H9 (cell line): ENCODE data around the gene BASP1. TPM values are rescaled to one million over a fixed set of nuclear protein-coding genes. Genes with fewer than 3 reads are reported as not detected.

Experiments used
- DNase-seq: peaks from one replicate; pipeline ENCODE4 v3.0.0-alpha.2; 2017
- H2AFZ ChIP-seq: one replicate; pipeline ENCODE4 v1.6.1; 2013; ENCODE audit warnings: mild to moderate bottlenecking, low read length, control low read depth, moderate library complexity
- H2AK5ac ChIP-seq: 2 replicates; pipeline ENCODE4 v1.6.1; 2013; ENCODE audit warnings: low read length, control low read depth, mixed read lengths; ENCODE audit not compliant: insufficient read length
- H2BK120ac ChIP-seq: one replicate; pipeline ENCODE4 v1.6.1; 2013; ENCODE audit warnings: low read depth, mild to moderate bottlenecking, low read length, control low read depth, inconsistent platforms; ENCODE audit not compliant: poor library complexity, severe bottlenecking
- H2BK12ac ChIP-seq: 2 replicates; pipeline ENCODE4 v1.6.1; 2013; ENCODE audit warnings: low read length, control low read depth, mixed read lengths, low read depth; ENCODE audit not compliant: insufficient read length
- H2BK15ac ChIP-seq: 2 replicates; pipeline ENCODE4 v1.6.1; 2013; ENCODE audit warnings: low read depth, low read length, control low read depth
- H2BK20ac ChIP-seq: one replicate; pipeline ENCODE4 v1.6.1; 2013; ENCODE audit warnings: low read depth, mild to moderate bottlenecking, low read length, control low read depth, inconsistent platforms; ENCODE audit not compliant: poor library complexity, severe bottlenecking
- H2BK5ac ChIP-seq: 2 replicates; pipeline ENCODE4 v1.6.1; 2013; ENCODE audit warnings: low read length, control low read depth, mixed read lengths; ENCODE audit not compliant: insufficient read length
- H3K14ac ChIP-seq: 2 replicates; pipeline ENCODE4 v1.6.1; 2013; ENCODE audit warnings: low read length, control low read depth; ENCODE audit not compliant: insufficient read depth
- H3K18ac ChIP-seq: 2 replicates; pipeline ENCODE4 v1.6.1; 2013; ENCODE audit warnings: low read depth, mild to moderate bottlenecking, mixed read lengths, low read length, control low read depth; ENCODE audit not compliant: insufficient read length
- H3K23ac ChIP-seq: 2 replicates; pipeline ENCODE4 v1.6.1; 2013; ENCODE audit warnings: low read length, control low read depth, mixed read lengths, low read depth; ENCODE audit not compliant: insufficient read length
- H3K23me2 ChIP-seq: 2 replicates; pipeline ENCODE4 v1.6.1; 2013; ENCODE audit warnings: low read depth, mild to moderate bottlenecking, mixed read lengths, low read length, control low read depth; ENCODE audit not compliant: insufficient read length, poor library complexity, severe bottlenecking
- H3K27ac ChIP-seq: 2 replicates; pipeline ENCODE4 v1.5.1; 2013; ENCODE audit warnings: low read length, control low read depth, mixed read lengths, low read depth; ENCODE audit not compliant: insufficient read length
- H3K27me3 ChIP-seq: 2 replicates; pipeline ENCODE4 v1.6.1; 2013; ENCODE audit warnings: low read length, control low read depth, inconsistent platforms; ENCODE audit not compliant: insufficient read depth
- H3K4ac ChIP-seq: 2 replicates; pipeline ENCODE4 v1.6.1; 2013; ENCODE audit warnings: low read depth, mild to moderate bottlenecking, control low read depth, inconsistent platforms, low read length, moderate library complexity
- H3K4me1 ChIP-seq: 2 replicates; pipeline ENCODE4 v1.6.1; 2013; ENCODE audit warnings: low read length, control low read depth, inconsistent platforms; ENCODE audit not compliant: insufficient read depth
- H3K4me2 ChIP-seq: 2 replicates; pipeline ENCODE4 v1.6.1; 2013; ENCODE audit warnings: low read length, control low read depth, mixed read lengths; ENCODE audit not compliant: insufficient read length, insufficient read depth
- H3K56ac ChIP-seq: 2 replicates; pipeline ENCODE4 v1.6.1; 2013; ENCODE audit warnings: low read depth, mild to moderate bottlenecking, mixed read lengths, low read length, control low read depth; ENCODE audit not compliant: insufficient read length
- H3K79me1 ChIP-seq: 2 replicates; pipeline ENCODE4 v1.6.1; 2013; ENCODE audit warnings: low read depth, mild to moderate bottlenecking, moderate library complexity, low read length, control low read depth, inconsistent platforms; ENCODE audit not compliant: insufficient read depth, poor library complexity, severe bottlenecking
- H3K79me2 ChIP-seq: 2 replicates; pipeline ENCODE4 v1.6.1; 2013; ENCODE audit warnings: low read length, control low read depth, inconsistent platforms; ENCODE audit not compliant: insufficient read depth
- H3K9ac ChIP-seq: 2 replicates; pipeline ENCODE4 v1.6.1; 2013; ENCODE audit warnings: low read length, control low read depth, mixed read lengths; ENCODE audit not compliant: insufficient read length; ENCODE audit errors: extremely low read depth
- H3K9me3 ChIP-seq: one replicate; pipeline ENCODE4 v1.6.1; 2013; ENCODE audit warnings: low read depth, low read length, inconsistent platforms; ENCODE audit not compliant: control insufficient read depth
- H3T11ph ChIP-seq: one replicate; pipeline ENCODE4 v1.6.1; 2013; ENCODE audit warnings: mild to moderate bottlenecking, low read length, control low read depth, inconsistent platforms
- H4K20me1 ChIP-seq: one replicate; pipeline ENCODE4 v1.6.1; 2013; ENCODE audit not compliant: control insufficient read depth, insufficient read length, insufficient read depth
- H4K5ac ChIP-seq: 2 replicates; pipeline ENCODE4 v1.6.1; 2013; ENCODE audit warnings: low read depth, mild to moderate bottlenecking, mixed read lengths, low read length, control low read depth; ENCODE audit not compliant: insufficient read length
- H4K8ac ChIP-seq: replicated peaks from 2 replicates; pipeline ENCODE4 v1.6.1; 2013; ENCODE audit warnings: low read length, control low read depth, mixed read lengths, low read depth; ENCODE audit not compliant: insufficient read length
- H4K91ac ChIP-seq: 2 replicates; pipeline ENCODE4 v1.6.1; 2013; ENCODE audit warnings: low read depth, mild to moderate bottlenecking, moderate library complexity, mixed read lengths, low read length, control low read depth; ENCODE audit not compliant: insufficient read length
- H3K27ac Mint-ChIP-seq, 3 experiments: 2 replicates in 2 of 3; 3 replicates in 1 of 3; pipeline ENCODE4 v1.8.0; 2020 to 2021; ENCODE audit warnings: mixed read lengths in 3 of 3, mild to moderate bottlenecking in 1 of 3, moderate library complexity in 1 of 3
- H3K27me3 Mint-ChIP-seq: 2 replicates; pipeline ENCODE4 v1.8.0; 2021; ENCODE audit warnings: low read depth, mild to moderate bottlenecking, moderate library complexity, mixed read lengths
- H3K36me3 Mint-ChIP-seq, 3 experiments: 2 replicates in 2 of 3; 3 replicates in 1 of 3; pipeline ENCODE4 v1.8.0; 2020 to 2021; ENCODE audit warnings: low read depth in 3 of 3, mixed read lengths in 3 of 3; ENCODE audit not compliant: insufficient read depth in 1 of 3
- H3K4me1 Mint-ChIP-seq, 2 experiments: 2 replicates each; pipeline ENCODE4 v1.8.0; 2020; ENCODE audit warnings: mixed read lengths in 2 of 2
- H3K4me3 Mint-ChIP-seq, 2 experiments: 2 replicates in 1 of 2; 3 replicates in 1 of 2; pipeline ENCODE4 v1.8.0; 2020 to 2021; ENCODE audit warnings: mild to moderate bottlenecking in 2 of 2, mixed read lengths in 2 of 2, moderate library complexity in 1 of 2
- H3K9me3 Mint-ChIP-seq, 2 experiments: 2 replicates in 1 of 2; 3 replicates in 1 of 2; pipeline ENCODE4 v1.8.0; 2020; ENCODE audit warnings: mild to moderate bottlenecking in 2 of 2, mixed read lengths in 2 of 2, moderate library complexity in 1 of 2
- CTCF ChIP-seq: fragments of 200-600 bp; sonication (generic); conservative IDR thresholded peaks from 3 replicates; pipeline ENCODE4 v1.8.0; 2021; ENCODE audit warnings: antibody characterized with exemption, mild to moderate bottlenecking
- WGBS: extraction: QIAGEN DNeasy Blood & Tissue Kit; methylation state at CpG from one replicate; pipeline ENCODE4 v1.1.7; 2013; ENCODE audit warnings: missing lambda C conversion rate, low lambda C conversion rate, mixed read lengths; ENCODE audit not compliant: insufficient read length; ENCODE audit errors: extremely low coverage; 5-methylcytosine and 5-hydroxymethylcytosine counted together
- total RNA-seq: library from RNA; stranded (reverse); gene quantifications from 2 replicates; pipeline ENCODE4 v1.2.1, GENCODE V29; 2021

Gene BASP1
- total RNA-seq, 1 experiment from 2014 or later: 180 TPM

DNA sequence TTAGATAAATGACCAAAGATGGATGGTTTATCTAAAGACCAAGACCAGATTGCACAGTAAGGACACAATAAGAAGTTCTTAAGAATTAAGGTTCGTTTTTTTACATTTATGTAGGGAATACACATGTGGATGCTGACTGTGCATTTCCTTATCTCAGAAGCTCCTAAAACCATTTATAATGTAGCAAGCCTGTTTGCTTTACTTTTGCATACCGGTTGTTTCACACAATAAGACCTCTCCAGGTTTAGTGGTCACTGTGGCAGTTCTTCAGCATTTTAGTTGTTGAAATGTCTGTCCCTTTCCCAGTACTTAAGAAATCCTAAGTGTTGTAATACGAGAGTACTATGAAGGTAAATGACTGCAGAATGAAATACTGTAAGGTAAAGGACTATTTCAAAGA, 43.6 kb downstream of the BASP1 start:
- H2BK20ac ChIP-seq: no peak overlapping the region
- no peaks in the 10 kb centered on the region; the same call in 1 of the 2 replicates for H3K4me1 ChIP-seq
- H3K27ac ChIP-seq: no peak overlapping the region
- no peaks in the 10 kb centered on the region for H3K23me2 ChIP-seq
- no peak overlapping the region for H3T11ph ChIP-seq
- peaks cover 5% of the 10 kb centered on the region for H3K79me1 ChIP-seq
- TF ChIP-seq CTCF: no peak
- no peak overlapping the region for H2BK120ac ChIP-seq
- H3K4ac ChIP-seq: no peak overlapping the region
- H3K9me3 ChIP-seq: no peaks in the 10 kb centered on the region
- Mint-ChIP-seq H3K4me3 (no peak overlapping the region), H3K27me3 (no peaks in the 10 kb centered on the region), H3K4me1 (peaks cover 59 to 64% of the 10 kb centered on the region in 2 experiments), H3K27ac (peak overlapping the region in 1 of 3 experiments; percentile 25; a peak in 1 of 7 replicates), H3K9me3 (peaks cover 8 to 17% of the 10 kb centered on the region in 2 experiments; a peak in 4 of 5 replicates), H3K36me3 (peaks cover 39 to 62% (median 55%) of the 10 kb centered on the region in 3 experiments)
- DNase-seq: no peak
- H4K5ac ChIP-seq: no peak overlapping the region
- H2BK15ac ChIP-seq: no peak overlapping the region
- H2AFZ ChIP-seq: no peak overlapping the region
- H3K14ac ChIP-seq: no peak overlapping the region
- H2BK12ac ChIP-seq: no peak overlapping the region
- H3K79me2 ChIP-seq: peaks cover 14% of the 10 kb centered on the region; the same call in 1 of the 2 replicates
- no peaks in the 10 kb centered on the region for H4K20me1 ChIP-seq
- no CpG with 5 or more reads among the region's 3 CpGs for WGBS
- no peak overlapping the region for H3K56ac ChIP-seq
- no peak overlapping the region for H4K8ac ChIP-seq
- H3K23ac ChIP-seq: no peak overlapping the region
- no peaks in the 10 kb centered on the region for H3K27me3 ChIP-seq
- peak overlapping the region; percentile 21 for H3K4me2 ChIP-seq
- no peak overlapping the region for H2BK5ac ChIP-seq
- no peak overlapping the region for H3K18ac ChIP-seq
- H4K91ac ChIP-seq: no peak overlapping the region
- H2AK5ac ChIP-seq: no peak overlapping the region
- H3K9ac ChIP-seq: no peak overlapping the region
